Endodermal cell (in vitro differentiated cells): ENCODE measurements around the gene OSBPL9. TPM values are rescaled to one million over a fixed set of nuclear protein-coding genes. Genes with fewer than 3 reads are reported as not detected.

Source experiments
- DNase-seq: peaks from one replicate; pipeline ENCODE4 v3.0.0-alpha.2; 2017
- H3K27ac ChIP-seq: 2 replicates; pipeline ENCODE4 v1.5.1; 2013; ENCODE audit warnings: mild to moderate bottlenecking, low read depth, low read length, moderate library complexity
- H3K27me3 ChIP-seq: 2 replicates; pipeline ENCODE4 v1.6.1; 2013; ENCODE audit warnings: mild to moderate bottlenecking, low read length, moderate library complexity; ENCODE audit not compliant: insufficient read depth, control insufficient read depth, poor library complexity, severe bottlenecking
- H3K36me3 ChIP-seq: 2 replicates; pipeline ENCODE4 v1.7.0; 2013; ENCODE audit warnings: mild to moderate bottlenecking, low read length, moderate library complexity; ENCODE audit not compliant: control insufficient read depth, insufficient read depth
- H3K4me1 ChIP-seq: one replicate; pipeline ENCODE4 v1.7.0; 2013; ENCODE audit warnings: low read length; ENCODE audit not compliant: control insufficient read depth, insufficient read depth
- H3K4me3 ChIP-seq: 2 replicates; pipeline ENCODE4 v1.5.1; 2013; ENCODE audit warnings: mild to moderate bottlenecking, low read length, moderate library complexity
- H3K9ac ChIP-seq: 2 replicates; pipeline ENCODE4 v1.6.1; 2013; ENCODE audit warnings: mild to moderate bottlenecking, low read length, moderate library complexity; ENCODE audit not compliant: poor library complexity, severe bottlenecking; ENCODE audit errors: extremely low read depth
- H3K9me3 ChIP-seq: 2 replicates; pipeline ENCODE4 v1.6.1; 2013; ENCODE audit warnings: mild to moderate bottlenecking, low read length, moderate library complexity; ENCODE audit not compliant: control insufficient read depth
- H3K27ac Mint-ChIP-seq: 2 replicates; pipeline ENCODE4 v1.8.0; 2020; ENCODE audit warnings: mixed read lengths
- H3K27me3 Mint-ChIP-seq: 2 replicates; pipeline ENCODE4 v1.8.0; 2021; ENCODE audit warnings: mild to moderate bottlenecking, mixed read lengths; ENCODE audit not compliant: insufficient read depth
- H3K36me3 Mint-ChIP-seq: 2 replicates; pipeline ENCODE4 v1.8.0; 2020; ENCODE audit warnings: low read depth, mixed read lengths
- H3K4me1 Mint-ChIP-seq: 2 replicates; pipeline ENCODE4 v1.8.0; 2020; ENCODE audit warnings: mixed read lengths
- H3K4me3 Mint-ChIP-seq: 2 replicates; pipeline ENCODE4 v1.8.0; 2020; ENCODE audit warnings: mild to moderate bottlenecking, moderate library complexity, mixed read lengths
- H3K9me3 Mint-ChIP-seq: 2 replicates; pipeline ENCODE4 v1.8.0; 2020; ENCODE audit warnings: mild to moderate bottlenecking, mixed read lengths
- WGBS, 2 experiments: methylation state at CpG; one replicate each; pipeline versions ENCODE4 v1.1.5 to v1.1.7; 2013; ENCODE audit warnings: missing lambda C conversion rate in 2 of 2, mixed read lengths in 1 of 2; ENCODE audit not compliant: insufficient coverage in 1 of 2, insufficient read length in 1 of 2; 5-methylcytosine and 5-hydroxymethylcytosine counted together
- total RNA-seq, 2 donors: library from RNA; stranded (reverse); fragmentation: NEBNext Ultra II Directional in 1 of 2; extraction: Animal tissue kit (Norgen Biotek cat#: 25700) in 1 of 2; gene quantifications; 2 replicates in 1 of 2; 3 replicates in 1 of 2; pipeline ENCODE4 v1.2.1, GENCODE V29; 2021
- TF ChIP-seq, protein P1 (sequence below): fragments of 200-600 bp; sonication (generic); conservative IDR thresholded peaks from 2 replicates; pipeline ENCODE4 v1.5.0; 2021; ENCODE audit warnings: antibody characterized with exemption, mild to moderate bottlenecking

The OSBPL9 gene
- total RNA-seq, 2 donors from 2014 or later, result 76.9 to 93.3 TPM

DNA sequence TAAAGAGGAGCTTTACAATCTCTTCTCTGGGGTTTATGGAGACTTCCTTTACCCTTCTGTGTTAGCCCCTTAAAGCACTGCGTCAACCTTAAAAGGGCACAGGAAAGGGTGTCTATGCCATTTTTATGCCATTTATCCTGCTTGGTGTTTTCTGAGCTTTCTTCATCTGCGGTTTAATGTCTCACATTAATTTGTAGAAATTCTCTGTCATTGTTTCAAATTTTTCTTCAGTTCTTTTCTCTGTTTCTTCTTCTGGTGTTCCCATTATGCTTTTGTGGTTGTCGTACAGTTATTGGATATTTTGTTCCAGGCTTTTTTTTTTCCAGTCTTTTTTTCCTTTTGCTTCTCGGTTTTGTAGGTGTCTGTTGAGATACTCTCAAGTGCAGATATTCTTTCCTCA lies 107.9 kb downstream of the OSBPL9 start:
- Histone ChIP-seq H3K9ac (no peak overlapping the region), H3K9me3 (no peaks in the 10 kb centered on the region), H3K4me3 (no peak overlapping the region), H3K27ac (no peak overlapping the region), H3K27me3 (no peaks in the 10 kb centered on the region), H3K36me3 (no peaks in the 10 kb centered on the region), H3K4me1 (no peaks in the 10 kb centered on the region)
- 93 to 97% methylated on average over 2 to 4 of the region's 4 CpGs for WGBS, 2 experiments
- Mint-ChIP-seq H3K9me3 (no peaks in the 10 kb centered on the region), H3K4me3 (no peak overlapping the region), H3K27ac (no peak overlapping the region), H3K36me3 (peaks cover 2% of the 10 kb centered on the region), H3K4me1 (peaks cover 6% of the 10 kb centered on the region), H3K27me3 (no peaks in the 10 kb centered on the region)
- no peak for DNase-seq
- TF ChIP-seq, protein P1, sequence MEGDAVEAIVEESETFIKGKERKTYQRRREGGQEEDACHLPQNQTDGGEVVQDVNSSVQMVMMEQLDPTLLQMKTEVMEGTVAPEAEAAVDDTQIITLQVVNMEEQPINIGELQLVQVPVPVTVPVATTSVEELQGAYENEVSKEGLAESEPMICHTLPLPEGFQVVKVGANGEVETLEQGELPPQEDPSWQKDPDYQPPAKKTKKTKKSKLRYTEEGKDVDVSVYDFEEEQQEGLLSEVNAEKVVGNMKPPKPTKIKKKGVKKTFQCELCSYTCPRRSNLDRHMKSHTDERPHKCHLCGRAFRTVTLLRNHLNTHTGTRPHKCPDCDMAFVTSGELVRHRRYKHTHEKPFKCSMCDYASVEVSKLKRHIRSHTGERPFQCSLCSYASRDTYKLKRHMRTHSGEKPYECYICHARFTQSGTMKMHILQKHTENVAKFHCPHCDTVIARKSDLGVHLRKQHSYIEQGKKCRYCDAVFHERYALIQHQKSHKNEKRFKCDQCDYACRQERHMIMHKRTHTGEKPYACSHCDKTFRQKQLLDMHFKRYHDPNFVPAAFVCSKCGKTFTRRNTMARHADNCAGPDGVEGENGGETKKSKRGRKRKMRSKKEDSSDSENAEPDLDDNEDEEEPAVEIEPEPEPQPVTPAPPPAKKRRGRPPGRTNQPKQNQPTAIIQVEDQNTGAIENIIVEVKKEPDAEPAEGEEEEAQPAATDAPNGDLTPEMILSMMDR, result no peak

DNA sequence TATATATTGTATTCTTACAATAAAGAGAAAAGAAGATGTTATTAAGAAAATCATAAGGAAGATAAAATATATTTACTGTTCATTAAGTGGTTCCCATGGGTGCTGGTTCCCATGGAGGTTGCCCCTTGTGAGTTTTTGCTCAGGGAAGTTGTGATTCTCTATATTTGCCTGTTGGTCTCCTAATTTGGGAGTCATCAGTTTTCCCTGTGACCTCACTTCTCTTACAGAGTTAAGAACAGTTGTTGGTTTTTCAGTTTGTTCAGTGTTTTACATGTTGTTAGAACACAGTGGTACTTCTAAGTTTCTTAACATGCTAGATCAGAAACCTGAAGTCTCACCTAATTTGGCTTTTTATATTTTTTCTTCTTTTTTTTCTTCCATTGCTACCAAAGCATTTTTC lies 109.2 kb downstream of the OSBPL9 start:
- H3K27me3 ChIP-seq, result no peaks in the 10 kb centered on the region
- DNase-seq, result no peak
- no peak overlapping the region for H3K4me3 Mint-ChIP-seq
- no peaks in the 10 kb centered on the region for H3K36me3 Mint-ChIP-seq
- no peaks in the 10 kb centered on the region for H3K36me3 ChIP-seq
- no peak overlapping the region for H3K9ac ChIP-seq
- no peaks in the 10 kb centered on the region for H3K27me3 Mint-ChIP-seq
- H3K9me3 Mint-ChIP-seq, result no peaks in the 10 kb centered on the region
- H3K27ac Mint-ChIP-seq, result no peak overlapping the region
- H3K27ac ChIP-seq, result no peak overlapping the region
- no peaks in the 10 kb centered on the region for H3K4me1 ChIP-seq
- peaks cover 14% of the 10 kb centered on the region for H3K4me1 Mint-ChIP-seq
- no peak overlapping the region for H3K4me3 ChIP-seq
- TF ChIP-seq, protein P1, result no peak
- no peaks in the 10 kb centered on the region for H3K9me3 ChIP-seq

DNA sequence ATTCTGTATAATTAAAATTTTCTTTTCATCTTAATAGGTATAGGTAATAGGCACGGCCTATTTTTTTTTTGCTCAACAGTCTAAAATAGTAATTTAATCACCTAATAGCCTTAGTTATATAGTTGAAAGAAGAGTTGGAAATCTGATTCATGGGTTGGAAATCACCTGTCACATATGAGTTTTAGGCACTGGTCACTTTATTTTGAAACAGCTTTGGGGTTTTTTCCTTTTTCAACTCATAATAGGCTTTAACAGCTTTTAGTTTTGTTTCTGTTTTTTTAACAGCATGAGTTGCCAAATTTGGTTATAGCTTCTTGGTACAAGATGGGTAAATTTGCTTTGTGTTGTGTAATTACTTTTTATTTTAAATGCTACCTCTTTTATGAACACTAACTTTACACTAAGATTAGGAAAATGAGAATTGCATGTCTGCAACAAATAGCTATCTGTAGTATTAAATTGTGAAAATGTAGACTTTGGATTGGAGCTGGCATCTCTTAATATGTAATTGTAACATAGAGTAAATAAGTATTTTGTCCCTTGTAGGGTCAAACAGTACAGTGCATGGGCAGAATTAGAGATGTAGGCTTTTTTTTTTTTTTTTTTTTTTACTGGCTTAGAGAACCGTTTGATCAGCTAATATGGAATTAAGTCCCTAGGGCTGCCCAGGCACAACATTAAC lies 109.8 kb downstream of the OSBPL9 start:
- WGBS, 2 experiments, result 85% methylated on average over 1 of the region's 2 CpGs; no CpG with 5 or more reads in 1 of the 2 experiments

More for the DNA sequence above, 109.8 kb downstream of the OSBPL9 start:
- no peak for DNase-seq
- Histone ChIP-seq H3K4me3 (no peak overlapping the region), H3K4me1 (no peaks in the 10 kb centered on the region), H3K27ac (no peak overlapping the region), H3K36me3 (no peaks in the 10 kb centered on the region), H3K27me3 (no peaks in the 10 kb centered on the region), H3K9me3 (no peaks in the 10 kb centered on the region), H3K9ac (no peak overlapping the region)
- Mint-ChIP-seq H3K4me3 (no peak overlapping the region), H3K9me3 (no peaks in the 10 kb centered on the region), H3K27me3 (no peaks in the 10 kb centered on the region), H3K36me3 (no peaks in the 10 kb centered on the region), H3K4me1 (peaks cover 16% of the 10 kb centered on the region), H3K27ac (no peak overlapping the region)
- TF ChIP-seq, protein P1, result no peak
